ENCODE results near the gene CCBE1.

The CCBE1 gene

GRCh38 chr18:59416818-59417217 is 280.4 kb downstream of the CCBE1 start:
- no peak overlapping the region for H3K4me3 ChIP-seq (ENCODE audit: low read depth, low read length)
- no peak for DNase-seq (ENCODE audit: low read depth)
- no peak for TF ChIP-seq CTCF (IDR thresholded peaks at IDR 0.05; ENCODE audit: insufficient read depth, low read depth, low read length, missing control alignments)

- no peak for DNase-seq (ENCODE audit: low read depth)
- TF ChIP-seq CTCF (IDR thresholded peaks at IDR 0.05; ENCODE audit: insufficient read depth, low read depth, low read length, missing control alignments) = no peak
- H3K4me3 ChIP-seq (ENCODE audit: low read depth, low read length) = no peak overlapping the region
Observed at GRCh38 chr18:59414111-59414653, 283.0 kb downstream of the CCBE1 start.

GRCh38 chr18:59402432-59403090 is 294.7 kb downstream of the CCBE1 start:
- peak; percentile 80 for DNase-seq (ENCODE audit: low read depth)
- peak; percentile 96 for TF ChIP-seq CTCF (IDR thresholded peaks at IDR 0.05; ENCODE audit: insufficient read depth, low read depth, low read length, missing control alignments)
- H3K4me3 ChIP-seq (ENCODE audit: low read depth, low read length) = no peak overlapping the region

- DNase-seq (ENCODE audit: low read depth) = no peak
- no peak for TF ChIP-seq CTCF (IDR thresholded peaks at IDR 0.05; ENCODE audit: insufficient read depth, low read depth, low read length, missing control alignments)
- no peak overlapping the region for H3K4me3 ChIP-seq (ENCODE audit: low read depth, low read length)
Observed at GRCh38 chr18:59400407-59400806, 296.8 kb downstream of the CCBE1 start.

GRCh38 chr18:59395226-59396175 is 301.7 kb downstream of the CCBE1 start:
- no peak overlapping the region for H3K4me3 ChIP-seq (ENCODE audit: low read depth, low read length)
- no peak for DNase-seq (ENCODE audit: low read depth)
- TF ChIP-seq CTCF (IDR thresholded peaks at IDR 0.05; ENCODE audit: insufficient read depth, low read depth, low read length, missing control alignments) = no peak

GRCh38 chr18:59393381-59393780 is 303.8 kb downstream of the CCBE1 start:
- DNase-seq (ENCODE audit: low read depth) = no peak
- H3K4me3 ChIP-seq (ENCODE audit: low read depth, low read length) = no peak overlapping the region
- no peak for TF ChIP-seq CTCF (IDR thresholded peaks at IDR 0.05; ENCODE audit: insufficient read depth, low read depth, low read length, missing control alignments)

Data from GM12865 (cell line).